Smooth muscle cell (in vitro differentiated cells): ENCODE results near the gene CPA5. TPM values are rescaled to one million over a fixed set of nuclear protein-coding genes. Genes with fewer than 3 reads are reported as not detected.
A peak's percentile ranks its signal among the peaks of the same experiment; 100 is the strongest.

ENCODE experiments used
- DNase-seq: peaks from one replicate; lab custom pipeline; 2025; ENCODE audit not compliant: unreplicated experiment; lab: John Stamatoyannopoulos, UW
- H2AFZ ChIP-seq: fragments of 200-600 bp; sonication (generic); 2 replicates; pipeline ENCODE4 v1.6.0; 2016; ENCODE audit warnings: antibody characterized with exemption, low read depth, mild to moderate bottlenecking
- H3F3A ChIP-seq: fragments of 200-600 bp; sonication (generic); 2 replicates; pipeline ENCODE4 v1.6.0; 2017; ENCODE audit warnings: antibody characterized with exemption, low read depth
- H3K27ac ChIP-seq: fragments of 200-600 bp; sonication (generic); 2 replicates; pipeline ENCODE4 v1.5.1; 2016; ENCODE audit warnings: low read depth, mild to moderate bottlenecking
- H3K27me3 ChIP-seq: fragments of 200-600 bp; sonication (generic); 2 replicates; pipeline ENCODE4 v1.6.1; 2016; ENCODE audit warnings: low read depth, mild to moderate bottlenecking
- H3K36me3 ChIP-seq: fragments of 200-600 bp; sonication (generic); 2 replicates; pipeline ENCODE4 v1.5.1; 2016; ENCODE audit warnings: low read depth
- H3K4me1 ChIP-seq: fragments of 200-600 bp; sonication (generic); 2 replicates; pipeline ENCODE4 v1.5.1; 2016; ENCODE audit warnings: low read depth
- H3K4me2 ChIP-seq: fragments of 200-600 bp; sonication (generic); 2 replicates; pipeline ENCODE4 v1.6.0; 2016; ENCODE audit warnings: mild to moderate bottlenecking
- H3K4me3 ChIP-seq: fragments of 200-600 bp; sonication (generic); 2 replicates; pipeline ENCODE4 v1.5.1; 2016; ENCODE audit warnings: mild to moderate bottlenecking
- H3K79me2 ChIP-seq: fragments of 200-600 bp; sonication (generic); 2 replicates; pipeline ENCODE4 v1.6.0; 2016; ENCODE audit warnings: low read depth, mild to moderate bottlenecking
- H3K9ac ChIP-seq: fragments of 200-600 bp; sonication (generic); 2 replicates; pipeline ENCODE4 v1.6.0; 2016; ENCODE audit warnings: low read depth
- H3K9me3 ChIP-seq: fragments of 200-600 bp; sonication (generic); replicated peaks from 2 replicates; pipeline ENCODE4 v1.5.1; 2016; ENCODE audit warnings: low read depth
- H4K20me1 ChIP-seq: fragments of 200-600 bp; sonication (generic); 2 replicates; pipeline ENCODE4 v1.6.0; 2016; ENCODE audit warnings: low read depth
- WGBS: methylation state at CpG from one replicate; pipeline ENCODE4 v1.1.7; 2016; ENCODE audit warnings: low lambda C conversion rate; 5-methylcytosine and 5-hydroxymethylcytosine counted together
- polyA plus RNA-seq: library from polyadenylated mRNA; unstranded; fragments of >200 nt; fragmentation: Nextera tagmentation; extraction: Ambion mirVana; gene quantifications from 2 replicates; pipeline ENCODE4 v1.2.1, GENCODE V29; 2016
- total RNA-seq: library from RNA; depleted of rRNA; stranded (reverse); fragments of >200 nt; gene quantifications from 2 replicates; pipeline ENCODE4 v1.2.3, GENCODE V29; 2014
- TF ChIP-seq, protein P1 (sequence below): fragments of 200-600 bp; sonication (generic); IDR thresholded peaks from 2 replicates; pipeline ENCODE4 v1.5.1; 2017; ENCODE audit warnings: borderline replicate concordance, mild to moderate bottlenecking, antibody characterized with exemption; ENCODE audit not compliant: insufficient read depth, poor library complexity, severe bottlenecking

CPA5 gene
- total and polyA plus RNA-seq, 2 experiments from 2014 or later, result not detected

GRCh38 chr7:130381468-130382312, 37.1 kb downstream of the CPA5 start:
- Histone ChIP-seq H3K79me2 (no peaks in the 10 kb centered on the region), H4K20me1 (no peaks in the 10 kb centered on the region), H3K9ac (no peak overlapping the region), H3K4me1 (peaks cover 12% of the 10 kb centered on the region), H3K27ac (no peak overlapping the region), H3F3A (no peaks in the 10 kb centered on the region), H3K9me3 (no peaks in the 10 kb centered on the region), H3K4me2 (no peak overlapping the region), H3K27me3 (no peaks in the 10 kb centered on the region), H3K4me3 (no peak overlapping the region), H2AFZ (no peak overlapping the region), H3K36me3 (no peaks in the 10 kb centered on the region)
- no peak for DNase-seq
- TF ChIP-seq, protein P1, sequence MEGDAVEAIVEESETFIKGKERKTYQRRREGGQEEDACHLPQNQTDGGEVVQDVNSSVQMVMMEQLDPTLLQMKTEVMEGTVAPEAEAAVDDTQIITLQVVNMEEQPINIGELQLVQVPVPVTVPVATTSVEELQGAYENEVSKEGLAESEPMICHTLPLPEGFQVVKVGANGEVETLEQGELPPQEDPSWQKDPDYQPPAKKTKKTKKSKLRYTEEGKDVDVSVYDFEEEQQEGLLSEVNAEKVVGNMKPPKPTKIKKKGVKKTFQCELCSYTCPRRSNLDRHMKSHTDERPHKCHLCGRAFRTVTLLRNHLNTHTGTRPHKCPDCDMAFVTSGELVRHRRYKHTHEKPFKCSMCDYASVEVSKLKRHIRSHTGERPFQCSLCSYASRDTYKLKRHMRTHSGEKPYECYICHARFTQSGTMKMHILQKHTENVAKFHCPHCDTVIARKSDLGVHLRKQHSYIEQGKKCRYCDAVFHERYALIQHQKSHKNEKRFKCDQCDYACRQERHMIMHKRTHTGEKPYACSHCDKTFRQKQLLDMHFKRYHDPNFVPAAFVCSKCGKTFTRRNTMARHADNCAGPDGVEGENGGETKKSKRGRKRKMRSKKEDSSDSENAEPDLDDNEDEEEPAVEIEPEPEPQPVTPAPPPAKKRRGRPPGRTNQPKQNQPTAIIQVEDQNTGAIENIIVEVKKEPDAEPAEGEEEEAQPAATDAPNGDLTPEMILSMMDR, result peak; percentile 17
- WGBS, result 93% methylated on average over 40 of the region's 41 CpGs

- no peak overlapping the region for H3K9ac ChIP-seq
- no peaks in the 10 kb centered on the region for H4K20me1 ChIP-seq
- H3K27me3 ChIP-seq, result no peaks in the 10 kb centered on the region
- 95% methylated on average over 18 of the region's 18 CpGs for WGBS
- no peak for DNase-seq
- H3F3A ChIP-seq, result no peaks in the 10 kb centered on the region
- no peak overlapping the region for H3K4me2 ChIP-seq
- no peak overlapping the region for H3K27ac ChIP-seq
- TF ChIP-seq, protein P1, result no peak
- H3K79me2 ChIP-seq, result no peaks in the 10 kb centered on the region
- H3K9me3 ChIP-seq, result no peaks in the 10 kb centered on the region
- no peak overlapping the region for H2AFZ ChIP-seq
- no peak overlapping the region for H3K4me3 ChIP-seq
- no peaks in the 10 kb centered on the region for H3K36me3 ChIP-seq
- peaks cover 12% of the 10 kb centered on the region for H3K4me1 ChIP-seq
Observed at GRCh38 chr7:130383187-130383980, 38.8 kb downstream of the CPA5 start.

DNA sequence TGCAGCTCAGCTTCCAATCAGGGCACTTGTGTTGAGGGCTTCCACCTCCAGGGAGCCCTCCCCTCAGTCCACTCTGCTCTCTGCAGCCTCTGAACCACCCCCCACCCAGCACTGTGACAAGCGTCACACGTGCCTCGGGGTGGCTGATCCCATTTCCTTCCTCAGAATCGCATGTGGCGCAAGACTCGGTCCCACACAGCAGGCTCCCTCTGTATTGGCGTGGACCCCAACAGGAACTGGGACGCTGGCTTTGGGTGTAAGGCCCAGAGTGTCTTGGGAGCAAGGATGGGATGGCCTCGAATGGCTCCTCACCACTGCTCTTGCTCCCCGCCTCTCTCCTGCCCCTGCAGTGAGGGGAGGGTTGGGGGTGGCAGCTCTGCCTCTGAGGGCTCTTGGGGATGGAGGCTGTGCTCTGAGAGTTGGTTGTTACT, 39.8 kb downstream of the CPA5 start:
- Histone ChIP-seq H3F3A (no peaks in the 10 kb centered on the region), H3K9ac (no peak overlapping the region), H2AFZ (no peak overlapping the region), H3K4me1 (peaks cover 12% of the 10 kb centered on the region), H3K9me3 (no peaks in the 10 kb centered on the region), H3K27me3 (no peaks in the 10 kb centered on the region), H4K20me1 (no peaks in the 10 kb centered on the region), H3K27ac (no peak overlapping the region), H3K36me3 (no peaks in the 10 kb centered on the region), H3K79me2 (no peaks in the 10 kb centered on the region), H3K4me3 (no peak overlapping the region), H3K4me2 (no peak overlapping the region)
- DNase-seq, result no peak
- TF ChIP-seq, protein P1, result no peak
- 95% methylated on average over 10 of the region's 10 CpGs for WGBS
